NCI-H510A treated with DMSO at 0.1 percent for 48 hours (cell line): ENCODE data around the gene ATG16L1.

Experiments used
- DNase-seq: peaks from one replicate; lab custom pipeline; 2025; lab: John Stamatoyannopoulos, UW

The ATG16L1 gene

GRCh38 chr2:233227346-233227978 is 24.0 kb upstream of the ATG16L1 start:
- no peak for DNase-seq

DNA sequence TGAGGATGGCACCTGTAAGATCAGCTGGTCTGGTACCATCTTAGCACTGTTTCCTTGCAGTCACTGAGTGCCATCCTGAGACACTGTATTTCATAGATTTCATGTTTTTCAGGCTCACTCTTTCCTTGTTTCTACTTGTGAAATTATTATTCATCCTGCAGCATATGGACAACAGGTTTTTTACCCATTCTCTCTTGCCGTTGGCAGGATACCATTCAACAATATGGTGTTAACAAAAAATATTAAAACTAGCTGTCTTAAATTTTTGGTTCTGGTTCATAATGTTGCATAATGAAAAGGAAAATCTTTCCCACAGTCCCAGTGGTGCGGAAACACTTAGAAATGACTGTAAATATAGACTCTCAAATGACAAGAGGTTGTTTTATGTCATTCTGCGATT is 23.1 kb upstream of the ATG16L1 start:
- DNase-seq: no peak

DNA sequence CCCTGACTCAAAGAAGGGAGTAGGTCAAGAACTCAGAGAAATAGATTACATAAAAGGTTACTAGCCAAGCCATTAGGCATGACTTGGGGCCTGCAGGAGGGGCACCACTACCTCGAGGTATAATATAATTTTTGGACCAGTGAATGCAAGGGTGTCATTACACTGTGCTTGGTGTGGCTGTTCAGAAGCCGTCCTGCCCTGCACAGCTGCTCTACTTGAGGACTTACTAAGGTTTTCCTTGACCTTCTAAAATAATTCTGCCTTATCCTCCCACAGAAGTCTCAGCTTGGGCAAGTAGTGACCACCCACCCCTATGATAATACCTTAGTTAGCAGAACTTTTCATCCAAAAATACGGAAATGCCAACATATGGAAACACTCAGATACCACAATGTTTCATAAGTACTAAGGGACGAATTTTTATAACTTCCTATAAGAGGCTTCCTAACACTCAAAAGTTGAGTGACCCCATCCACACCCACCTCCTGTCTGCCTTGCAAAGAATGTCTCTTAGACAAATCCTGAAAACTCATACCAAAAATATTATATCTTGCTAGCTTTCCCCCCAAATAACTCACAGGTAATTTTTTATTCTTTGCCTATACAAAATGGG is 17.7 kb upstream of the ATG16L1 start:
- no peak for DNase-seq

DNA sequence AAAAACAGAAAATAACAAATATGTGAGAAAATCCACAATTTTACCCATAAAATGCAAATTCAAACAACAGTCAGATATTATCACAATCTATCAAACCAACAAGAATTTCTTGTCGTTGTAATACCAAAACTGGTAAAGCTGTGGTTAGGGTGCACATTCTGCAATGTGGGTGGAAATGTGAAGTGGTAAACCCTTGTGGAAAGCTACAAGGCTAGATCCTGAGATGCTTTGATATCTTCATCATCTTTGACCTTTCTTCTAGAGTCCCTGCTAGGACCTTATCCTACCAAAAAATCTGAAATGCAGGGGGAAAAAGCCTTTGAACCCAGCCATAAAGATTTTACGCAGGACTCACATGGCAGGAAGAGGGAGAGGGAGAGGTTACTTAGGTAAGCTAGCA is 17.2 kb upstream of the ATG16L1 start:
- no peak for DNase-seq

DNA sequence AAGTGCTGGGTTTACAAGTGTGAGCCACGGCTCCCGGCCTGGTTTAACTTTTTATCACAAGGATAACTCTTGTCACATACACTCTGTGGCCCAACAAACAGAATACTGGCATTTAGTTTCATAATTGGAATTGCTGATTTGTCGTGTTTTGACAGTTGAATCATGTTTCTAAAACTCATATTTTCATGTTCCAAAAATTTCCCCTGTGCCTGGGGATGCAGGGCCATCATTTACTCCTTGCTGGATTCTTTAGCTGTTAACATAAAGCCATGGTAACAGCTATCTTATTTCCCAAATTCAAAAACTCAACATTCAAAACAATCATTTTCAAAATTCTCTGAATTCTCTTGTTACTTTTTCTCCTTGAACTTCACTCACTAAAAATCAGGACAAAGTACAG is 16.5 kb upstream of the ATG16L1 start:
- DNase-seq: no peak

GRCh38 chr2:233235977-233236376 is 15.5 kb upstream of the ATG16L1 start:
- DNase-seq: no peak

DNA sequence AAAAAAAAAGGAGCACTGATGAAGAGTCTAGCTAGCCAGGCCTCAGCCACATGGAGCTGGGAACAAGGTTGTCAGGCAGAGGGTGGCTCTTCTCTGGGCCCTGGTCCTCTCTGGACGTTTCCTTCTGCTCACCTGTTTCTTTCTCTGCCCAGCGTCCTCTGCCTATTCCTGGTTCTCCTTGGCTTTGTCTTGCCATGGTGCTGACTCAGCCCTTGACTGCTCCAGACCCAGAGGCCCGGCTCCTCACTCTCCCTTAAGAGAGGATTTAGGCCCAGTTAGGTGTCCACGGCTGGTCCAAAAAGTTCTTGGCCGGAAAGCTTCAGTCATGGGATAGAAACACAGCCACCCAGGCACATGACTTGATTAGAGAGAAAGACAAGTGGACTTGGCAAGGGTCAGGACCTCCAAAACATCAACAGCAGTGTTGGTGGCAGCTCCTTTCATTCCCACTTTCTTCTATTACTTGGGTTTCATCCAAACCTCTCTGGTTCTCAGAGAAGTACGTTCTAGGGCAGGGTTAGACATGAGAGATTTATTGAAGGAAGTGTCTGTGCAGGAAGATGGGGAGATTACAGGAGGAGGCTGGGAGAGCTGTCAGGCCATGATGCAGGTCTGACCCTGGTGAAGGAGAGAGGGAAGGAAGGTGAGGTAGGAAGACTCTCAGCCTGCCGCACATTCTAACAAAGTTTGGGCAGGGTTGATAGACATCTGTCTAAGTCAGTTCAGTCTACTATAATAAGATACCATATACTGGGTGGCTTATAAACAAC is 14.5 kb upstream of the ATG16L1 start:
- no peak for DNase-seq

DNA sequence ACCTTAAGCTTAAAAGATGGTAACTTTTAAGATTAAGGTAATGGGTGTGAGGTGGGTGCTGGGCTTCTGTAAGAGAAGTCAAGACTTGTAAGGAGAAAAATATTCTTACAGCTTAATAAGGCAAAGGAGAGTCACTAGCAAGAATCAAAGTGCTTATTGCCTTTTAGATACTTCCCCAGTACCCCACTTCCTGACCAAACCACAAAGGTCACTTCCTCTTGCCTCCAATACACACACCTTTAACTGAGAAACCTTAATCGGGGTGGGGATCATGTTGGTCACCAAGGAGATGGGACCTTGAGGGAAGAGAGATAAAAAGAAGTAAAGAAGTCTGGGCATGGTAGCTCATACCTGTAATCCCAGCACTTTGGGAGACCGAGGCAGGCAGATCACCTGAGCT is 10.6 kb upstream of the ATG16L1 start:
- DNase-seq: no peak

GRCh38 chr2:233241803-233242202 is 9.7 kb upstream of the ATG16L1 start:
- no peak for DNase-seq

DNA sequence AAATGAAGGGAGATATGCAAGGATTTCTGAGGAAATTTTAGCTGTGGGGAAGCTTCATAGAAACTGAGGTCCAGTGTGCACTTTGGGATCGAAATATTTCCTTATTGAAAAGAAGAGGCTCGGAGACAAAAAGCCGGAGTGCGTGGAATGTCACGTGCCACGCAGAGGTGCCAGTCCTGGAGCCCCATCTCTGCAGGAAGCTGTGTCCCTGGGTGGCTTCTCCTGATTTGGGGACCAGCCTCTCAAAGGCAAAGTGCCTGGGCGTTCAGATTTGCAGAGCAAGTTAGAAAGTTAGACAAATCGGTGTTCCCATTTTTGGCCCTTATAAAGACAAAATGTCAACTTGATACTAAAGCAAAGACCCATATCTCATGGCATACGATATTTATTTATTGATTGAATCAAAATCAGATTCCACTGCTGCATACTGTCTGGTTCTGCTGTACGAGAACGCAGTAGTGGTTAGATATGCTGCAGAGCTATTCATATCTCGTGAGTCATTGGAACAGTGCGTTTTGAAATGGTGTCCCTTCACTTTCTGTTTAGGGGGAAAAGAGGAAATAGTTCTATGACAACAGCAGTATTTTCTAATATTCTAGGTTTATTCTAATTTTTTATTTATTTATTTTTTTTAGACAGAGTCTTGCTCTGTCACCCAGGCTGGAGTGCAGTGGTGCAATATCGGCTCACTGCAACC is 9.1 kb upstream of the ATG16L1 start:
- DNase-seq: no peak

DNA sequence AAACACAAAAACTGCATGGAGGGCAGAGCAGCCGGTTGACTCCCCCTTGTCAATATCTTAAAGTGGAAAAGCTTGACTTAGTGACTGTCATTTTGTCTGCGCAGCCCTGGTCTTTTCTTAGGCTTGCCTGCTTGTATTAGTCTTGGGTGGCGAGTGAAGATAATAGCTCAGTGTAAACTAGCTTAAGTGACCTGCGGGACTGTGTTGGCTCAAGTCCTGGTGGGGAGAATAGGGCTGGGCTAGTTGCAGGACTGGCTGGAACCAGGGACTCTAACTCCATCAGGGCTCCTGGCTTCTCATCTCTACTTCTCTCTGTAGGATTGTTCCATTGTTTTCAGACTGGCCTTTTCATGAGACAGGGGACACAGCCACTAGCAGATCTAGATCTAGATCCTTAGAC is 8.1 kb upstream of the ATG16L1 start:
- DNase-seq: no peak

- no peak for DNase-seq
Measured at GRCh38 chr2:233244818-233245217, 6.7 kb upstream of the ATG16L1 start.

GRCh38 chr2:233245406-233245805 is 6.1 kb upstream of the ATG16L1 start:
- DNase-seq: no peak

DNA sequence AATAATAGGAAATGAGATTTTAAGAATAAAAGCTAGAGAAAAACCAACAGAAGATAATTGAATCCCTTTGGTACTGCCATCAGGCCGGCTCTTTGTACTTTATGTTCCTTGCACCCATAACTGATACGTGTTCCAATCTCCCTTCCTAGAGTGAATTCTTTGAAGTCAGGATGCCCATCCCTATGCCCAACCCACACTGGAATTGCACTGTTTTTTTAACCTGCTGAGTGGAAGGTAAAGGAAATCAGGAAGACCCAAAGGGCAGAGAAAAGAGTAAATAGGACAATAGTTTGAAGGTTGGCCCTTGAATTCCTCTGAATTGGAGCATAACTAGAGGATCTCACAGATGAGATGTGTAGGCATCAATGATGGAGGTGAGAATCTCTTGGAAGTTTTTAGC is 4.4 kb upstream of the ATG16L1 start:
- no peak for DNase-seq

DNA sequence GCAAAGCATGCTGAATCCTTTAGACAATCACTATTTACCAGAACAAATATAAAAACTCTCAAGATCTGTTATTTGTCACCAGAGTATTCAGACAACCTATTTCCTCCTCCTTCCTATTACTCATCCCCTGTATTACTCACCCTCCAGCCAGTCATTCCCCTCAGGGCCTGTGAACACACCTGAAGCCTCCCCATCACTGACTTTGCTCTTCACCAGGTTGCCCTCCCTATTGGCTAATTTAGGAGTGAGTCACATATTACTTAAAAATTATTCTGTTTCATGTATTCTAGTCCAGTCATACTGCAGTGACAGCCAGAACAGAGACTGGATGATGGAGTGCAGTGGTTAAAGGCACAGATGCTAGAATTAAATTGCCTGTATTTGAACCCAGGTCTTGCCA is 3.7 kb upstream of the ATG16L1 start:
- DNase-seq: no peak

DNA sequence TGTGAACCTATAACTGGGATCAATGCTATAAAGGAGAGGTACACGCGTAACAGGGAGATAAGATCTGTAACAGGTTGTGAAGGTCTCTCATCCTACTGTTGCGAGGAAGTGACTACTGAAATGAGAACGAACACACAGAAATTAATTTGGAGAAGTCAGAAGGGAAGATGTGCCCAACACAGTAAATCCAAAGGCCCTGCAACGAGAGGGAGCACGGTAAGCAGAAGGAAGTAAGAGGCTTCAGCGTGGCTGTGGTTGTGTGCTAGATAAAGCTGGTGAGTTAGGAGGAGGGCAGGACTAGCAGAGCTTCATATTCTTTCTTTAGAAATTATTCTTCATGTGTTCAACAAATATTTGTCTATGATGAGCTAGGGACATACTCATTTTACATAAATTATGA is 2.5 kb upstream of the ATG16L1 start:
- no peak for DNase-seq

DNA sequence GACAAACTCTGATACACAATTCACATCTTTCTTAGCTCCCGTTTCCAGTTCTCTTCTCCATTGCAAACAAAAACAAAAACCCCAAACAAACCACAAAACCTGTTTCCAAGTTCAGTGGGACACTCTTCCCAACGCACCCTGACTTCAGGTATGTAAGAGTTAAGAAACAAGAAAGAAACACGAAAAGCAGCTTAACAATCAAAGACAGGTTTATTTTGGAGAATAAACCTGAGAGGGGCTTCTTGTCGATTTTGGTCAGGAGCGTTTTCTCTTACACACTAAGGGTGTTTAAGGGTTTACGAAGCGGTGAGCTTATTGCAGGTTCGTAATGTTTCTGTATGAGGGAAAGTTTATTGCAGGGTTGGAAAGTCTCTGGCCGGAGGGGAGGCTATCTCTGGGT is 905 bp upstream of the ATG16L1 start:
- DNase-seq: no peak

GRCh38 chr2:233250985-233251305 is 528 bp upstream of the ATG16L1 start:
- no peak for DNase-seq

GRCh38 chr2:233252227-233252626 is 754 bp downstream of the ATG16L1 start:
- no peak for DNase-seq

GRCh38 chr2:233255151-233255550 is 3.7 kb downstream of the ATG16L1 start:
- no peak for DNase-seq

GRCh38 chr2:233256048-233256447 is 4.6 kb downstream of the ATG16L1 start:
- DNase-seq: no peak

DNA sequence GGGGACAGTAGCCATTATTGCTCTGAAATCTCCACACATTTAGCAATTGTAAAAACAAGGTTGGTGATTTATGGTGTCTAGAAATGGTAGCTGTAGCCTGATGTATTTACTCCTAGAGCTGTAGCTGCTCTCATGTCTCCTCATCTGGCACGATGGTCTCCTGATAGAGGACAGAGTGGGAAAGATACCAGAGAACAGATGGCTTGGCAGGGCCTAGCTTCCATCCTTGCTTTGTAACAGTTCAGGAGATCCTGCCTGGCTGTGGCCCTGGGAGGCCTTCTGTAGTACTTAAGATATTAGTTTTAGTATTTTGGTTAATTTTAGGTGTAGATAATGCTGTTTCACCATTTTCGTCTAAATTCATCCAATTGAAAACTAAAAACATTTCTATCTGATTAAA is 6.7 kb downstream of the ATG16L1 start:
- DNase-seq: no peak

GRCh38 chr2:233259730-233260129 is 8.3 kb downstream of the ATG16L1 start:
- DNase-seq: no peak
